HCT116 (cell line): ENCODE measurements around the gene VRTN. TPM values are rescaled to one million over a fixed set of nuclear protein-coding genes. Genes with fewer than 3 reads are reported as not detected.

Experiments
- ATAC-seq: fragments of 200-7000 bp; cut with Tn5 transposase; 2 replicates; pipeline ENCODE4 v1.9.1; 2020; ENCODE audit warnings: mild to moderate bottlenecking, moderate library complexity
- BruUV-seq: library from RNA; stranded (reverse); fragments of 400-500 nt; replicated peaks from 2 replicates; lab custom pipeline; 2021; lab: Mats Ljungman, UMichigan
- CTCF ChIA-PET: fragments of 300-600 bp; sonication (Branson Sonifier 250); formaldehyde crosslinking; loops from one replicate; lab custom pipeline; 2021; ENCODE audit warnings: antibody characterized with exemption; lab: Charles Lee
- POLR2A ChIA-PET: fragments of 300-600, 350-600 bp; sonication (Branson Sonifier 250); formaldehyde crosslinking; loops from one replicate; lab custom pipeline; 2021; ENCODE audit warnings: antibody characterized with exemption; lab: Charles Lee
- RAD21 ChIA-PET, 2 experiments: fragments of 300-600 bp; sonication (Branson Sonifier 250); formaldehyde crosslinking; loops; one replicate each; lab custom pipeline; 2023; ENCODE audit warnings: low total read pairs in 2 of 2; ENCODE audit not compliant: uncharacterized antibody in 2 of 2, unreplicated experiment in 2 of 2, low non-redundant PET in 1 of 2; lab: Charles Lee
- DNase-seq: peaks from one replicate; pipeline ENCODE4 v3.0.0-alpha.2; 2010; ENCODE audit warnings: low read depth, low spot score
- H2AFZ ChIP-seq: fragments of 200-600 bp; shearing (Covaris generic), sonication (generic); 2 replicates; pipeline ENCODE4 v1.6.1; 2017; ENCODE audit warnings: low read depth, mixed run types, mixed read lengths, antibody characterized with exemption, low read length; ENCODE audit not compliant: poor library complexity, severe bottlenecking
- H3K27ac ChIP-seq: 2 replicates; pipeline ENCODE4 v1.5.1; 2012; ENCODE audit warnings: low read depth, low read length
- H3K27me3 ChIP-seq: fragments of 200-600 bp; sonication (generic); 2 replicates; pipeline ENCODE4 v1.6.1; 2016; ENCODE audit warnings: mixed run types, low read length, mixed read lengths; ENCODE audit not compliant: insufficient read depth
- H3K36me3 ChIP-seq, 2 experiments: fragments of 200-500 bp in 1 of 2; fragments of 200-600 bp in 1 of 2; sonication (Bioruptor generic) in 1 of 2; sonication (generic) in 1 of 2; 2 replicates each; pipeline versions ENCODE4 v1.5.1 to v1.6.1; 2014 to 2016; ENCODE audit warnings: low read length in 2 of 2, inconsistent platforms in 1 of 2, mixed read lengths in 1 of 2, mixed run types in 1 of 2; ENCODE audit not compliant: insufficient read depth in 2 of 2, control insufficient read depth in 1 of 2
- H3K4me1 ChIP-seq, 2 experiments: fragments of 200-600 bp in 1 of 2; sonication (generic) in 1 of 2; 2 replicates each; pipeline versions ENCODE4 v1.5.1 to v1.6.1; 2012 to 2017; ENCODE audit warnings: low read length in 2 of 2, inconsistent platforms in 1 of 2, mild to moderate bottlenecking in 1 of 2, mixed read lengths in 1 of 2, mixed run types in 1 of 2, moderate library complexity in 1 of 2; ENCODE audit not compliant: insufficient read depth in 2 of 2, control insufficient read depth in 1 of 2
- H3K4me2 ChIP-seq: fragments of 200-600 bp; sonication (generic); 2 replicates; pipeline ENCODE4 v1.6.1; 2017; ENCODE audit warnings: mixed run types, low read length, mixed read lengths
- H3K4me3 ChIP-seq, 2 experiments: fragments of 200-600 bp in 1 of 2; sonication (generic) in 1 of 2; replicated peaks in 1 of 2; 2 replicates each; pipeline ENCODE4 v1.5.1; 2011 to 2016; ENCODE audit warnings: low read length in 2 of 2, control low read depth in 1 of 2, low read depth in 1 of 2, mild to moderate bottlenecking in 1 of 2, mixed read lengths in 1 of 2, mixed run types in 1 of 2
- H3K79me2 ChIP-seq: fragments of 200-600 bp; sonication (generic); 2 replicates; pipeline ENCODE4 v1.6.1; 2017; ENCODE audit warnings: mild to moderate bottlenecking, mixed run types, low read length, moderate library complexity, mixed read lengths; ENCODE audit not compliant: insufficient read depth
- H3K9ac ChIP-seq: fragments of 200-600 bp; sonication (generic); 2 replicates; pipeline ENCODE4 v1.6.1; 2016; ENCODE audit warnings: low read length, mixed read lengths
- H3K9me2 ChIP-seq: fragments of 200-600 bp; sonication (generic), shearing (Covaris generic); 2 replicates; pipeline ENCODE4 v1.6.1; 2017; ENCODE audit warnings: mixed run types, mild to moderate bottlenecking, moderate library complexity; ENCODE audit not compliant: insufficient read depth
- H3K9me3 ChIP-seq, 2 experiments: fragments of 200-500 bp in 1 of 2; fragments of 200-600 bp in 1 of 2; sonication (Bioruptor generic) in 1 of 2; sonication (generic) in 1 of 2; 2 replicates each; pipeline ENCODE4 v1.6.1; 2014 to 2017; ENCODE audit warnings: low read length in 2 of 2, mixed read lengths in 2 of 2, inconsistent platforms in 1 of 2, low read depth in 1 of 2, mild to moderate bottlenecking in 1 of 2, mixed run types in 1 of 2, moderate library complexity in 1 of 2; ENCODE audit not compliant: control insufficient read depth in 1 of 2, insufficient read depth in 1 of 2
- H4K20me1 ChIP-seq: fragments of 200-600 bp; sonication (generic), shearing (Covaris generic); 2 replicates; pipeline ENCODE4 v1.6.1; 2017; ENCODE audit warnings: mixed run types, mild to moderate bottlenecking, moderate library complexity; ENCODE audit not compliant: insufficient read depth
- CBX3 ChIP-seq: IDR thresholded peaks from 2 replicates; pipeline ENCODE4 v1.6.1; 2012; ENCODE audit warnings: low read depth
- CEBPB ChIP-seq: IDR thresholded peaks from 2 replicates; pipeline ENCODE4 v1.6.1; 2012; ENCODE audit warnings: low read depth
- EGR1 ChIP-seq: IDR thresholded peaks from 2 replicates; pipeline ENCODE4 v1.6.1; 2012; ENCODE audit warnings: low read depth
- ELF1 ChIP-seq: IDR thresholded peaks from 2 replicates; pipeline ENCODE4 v1.6.1; 2012; ENCODE audit warnings: low read depth, borderline replicate concordance
- FOSL1 ChIP-seq: IDR thresholded peaks from 2 replicates; pipeline ENCODE4 v1.6.1; 2012; ENCODE audit warnings: low read depth
- JUND ChIP-seq: IDR thresholded peaks from 2 replicates; pipeline ENCODE4 v1.6.1; 2012
- POLR2A ChIP-seq: IDR thresholded peaks from 2 replicates; pipeline ENCODE4 v1.7.0; 2011; ENCODE audit warnings: borderline replicate concordance; ENCODE audit not compliant: insufficient read depth, insufficient read length; ENCODE audit errors: extremely low read depth
- SIN3A ChIP-seq: IDR thresholded peaks from 2 replicates; pipeline ENCODE4 v1.6.1; 2012; ENCODE audit warnings: low read depth
- SP1 ChIP-seq: IDR thresholded peaks from 2 replicates; pipeline ENCODE4 v1.6.1; 2012; ENCODE audit warnings: low read depth
- SRF ChIP-seq: IDR thresholded peaks from 2 replicates; pipeline ENCODE4 v1.6.1; 2012; ENCODE audit warnings: low read depth
- TCF7L2 ChIP-seq: IDR thresholded peaks from 2 replicates; pipeline ENCODE4 v1.7.0; 2011; ENCODE audit warnings: borderline replicate concordance, inconsistent platforms; ENCODE audit not compliant: insufficient read depth, insufficient read length; ENCODE audit errors: extremely low read depth
- YY1 ChIP-seq: IDR thresholded peaks from 2 replicates; pipeline ENCODE4 v1.6.1; 2011; ENCODE audit warnings: low read length, low read depth, moderate library complexity, mild to moderate bottlenecking; ENCODE audit not compliant: insufficient replicate concordance; ENCODE audit errors: extremely low read depth
- ZFX ChIP-seq: fragments of 450-650 bp; IDR thresholded peaks from 2 replicates; pipeline ENCODE4 v1.6.1; 2017
- ZNF274 ChIP-seq: fragments of 200-500 bp; sonication (Bioruptor generic); IDR thresholded peaks from 2 replicates; pipeline ENCODE4 v1.6.1; 2014; ENCODE audit warnings: mild to moderate bottlenecking, low read depth, low read length, inconsistent platforms
- intact Hi-C: fragments of 100-400 bp; cut with micrococcal nuclease; formaldehyde crosslinking; loops from 2 replicates; pipeline ENCODE4 v1.10.0; 2022
- total RNA-seq: library from RNA; stranded (reverse); gene quantifications from one replicate; pipeline ENCODE4 v1.2.1, GENCODE V29; 2021; ENCODE audit not compliant: unreplicated experiment
- TF ChIP-seq, protein P1 (sequence below): IDR thresholded peaks from 2 replicates; pipeline ENCODE4 v1.6.1; 2012; ENCODE audit warnings: low read depth
- TF ChIP-seq, protein P2 (sequence below): IDR thresholded peaks from 2 replicates; pipeline ENCODE4 v1.6.1; 2012

Gene VRTN
- total RNA-seq, 1 experiment from 2014 or later, result 0.10 TPM

DNA sequence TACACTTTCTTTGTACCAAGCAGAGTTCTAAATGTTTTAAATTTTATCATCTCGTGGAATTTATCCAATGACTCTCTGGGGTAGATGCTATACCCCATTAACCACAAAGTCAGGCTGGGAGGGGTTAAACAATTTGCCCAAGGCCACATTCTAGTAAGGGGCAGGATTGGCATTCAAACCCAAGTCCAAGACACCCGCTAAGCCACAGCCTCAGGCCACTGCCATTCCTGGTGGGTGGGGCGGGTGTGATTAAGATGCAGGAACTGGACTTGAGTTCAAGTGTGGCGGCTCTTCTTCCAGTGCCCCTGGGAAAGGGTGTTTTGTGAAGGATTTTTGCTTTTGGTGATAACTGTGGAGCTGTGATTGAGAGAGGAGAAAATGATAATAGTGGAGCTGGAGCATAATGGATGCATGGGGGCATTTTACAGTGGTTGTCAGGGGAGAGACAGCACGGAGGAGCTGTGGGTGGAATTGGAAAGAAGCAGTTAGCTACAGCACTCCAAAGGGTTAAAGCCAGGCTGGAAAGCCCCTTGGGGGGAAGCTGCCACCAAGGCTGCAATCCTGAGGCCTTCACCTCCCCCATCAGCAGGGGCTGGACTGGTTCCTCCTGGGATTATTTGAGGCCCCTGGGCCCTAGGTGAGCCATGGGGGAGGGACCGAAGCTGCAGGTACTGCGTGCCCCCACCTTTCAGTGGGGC, 1.0 kb upstream of the VRTN start (continued):
- TF ChIP-seq, protein P1, sequence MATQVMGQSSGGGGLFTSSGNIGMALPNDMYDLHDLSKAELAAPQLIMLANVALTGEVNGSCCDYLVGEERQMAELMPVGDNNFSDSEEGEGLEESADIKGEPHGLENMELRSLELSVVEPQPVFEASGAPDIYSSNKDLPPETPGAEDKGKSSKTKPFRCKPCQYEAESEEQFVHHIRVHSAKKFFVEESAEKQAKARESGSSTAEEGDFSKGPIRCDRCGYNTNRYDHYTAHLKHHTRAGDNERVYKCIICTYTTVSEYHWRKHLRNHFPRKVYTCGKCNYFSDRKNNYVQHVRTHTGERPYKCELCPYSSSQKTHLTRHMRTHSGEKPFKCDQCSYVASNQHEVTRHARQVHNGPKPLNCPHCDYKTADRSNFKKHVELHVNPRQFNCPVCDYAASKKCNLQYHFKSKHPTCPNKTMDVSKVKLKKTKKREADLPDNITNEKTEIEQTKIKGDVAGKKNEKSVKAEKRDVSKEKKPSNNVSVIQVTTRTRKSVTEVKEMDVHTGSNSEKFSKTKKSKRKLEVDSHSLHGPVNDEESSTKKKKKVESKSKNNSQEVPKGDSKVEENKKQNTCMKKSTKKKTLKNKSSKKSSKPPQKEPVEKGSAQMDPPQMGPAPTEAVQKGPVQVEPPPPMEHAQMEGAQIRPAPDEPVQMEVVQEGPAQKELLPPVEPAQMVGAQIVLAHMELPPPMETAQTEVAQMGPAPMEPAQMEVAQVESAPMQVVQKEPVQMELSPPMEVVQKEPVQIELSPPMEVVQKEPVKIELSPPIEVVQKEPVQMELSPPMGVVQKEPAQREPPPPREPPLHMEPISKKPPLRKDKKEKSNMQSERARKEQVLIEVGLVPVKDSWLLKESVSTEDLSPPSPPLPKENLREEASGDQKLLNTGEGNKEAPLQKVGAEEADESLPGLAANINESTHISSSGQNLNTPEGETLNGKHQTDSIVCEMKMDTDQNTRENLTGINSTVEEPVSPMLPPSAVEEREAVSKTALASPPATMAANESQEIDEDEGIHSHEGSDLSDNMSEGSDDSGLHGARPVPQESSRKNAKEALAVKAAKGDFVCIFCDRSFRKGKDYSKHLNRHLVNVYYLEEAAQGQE, result no peak
- no peak for TF ChIP-seq ZFX
- TF ChIP-seq CEBPB, result no peak
- no peak for TF ChIP-seq POLR2A
- TF ChIP-seq CBX3, result no peak
- no peak for TF ChIP-seq ELF1
- TF ChIP-seq SP1, result no peak

DNA sequence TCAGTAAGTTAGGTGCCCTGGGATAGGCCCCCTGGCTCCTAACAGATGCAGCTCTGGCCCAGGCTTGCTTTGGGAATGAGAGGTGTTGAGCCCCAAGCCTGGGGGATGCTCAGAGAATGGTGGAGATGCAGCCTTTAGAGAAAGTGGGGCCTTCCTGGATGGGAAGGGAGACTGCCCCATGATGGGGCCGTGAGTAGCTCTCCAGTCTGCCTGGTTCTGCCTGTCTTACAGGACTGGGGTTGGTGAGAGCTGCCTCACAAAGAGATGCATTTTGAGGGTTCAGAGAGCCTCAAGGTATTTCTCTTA, 523 bp upstream of the VRTN start:
- H3K79me2 ChIP-seq, result no peaks in the 10 kb centered on the region
- DNase-seq, result no peak
- intact Hi-C loops, result no loop called here
- POLR2A ChIA-PET, result no interaction called here
- no peaks in the 10 kb centered on the region for H3K4me1 ChIP-seq
- RAD21 ChIA-PET, result no interaction called here
- H3K9me3 ChIP-seq, result no peaks in the 10 kb centered on the region
- no peak overlapping the region for H3K4me2 ChIP-seq
- CTCF ChIA-PET, result no interaction called here
- no peak overlapping the region for H2AFZ ChIP-seq
- no peak overlapping the region for H3K9ac ChIP-seq
- H4K20me1 ChIP-seq, result no peaks in the 10 kb centered on the region
- no TSS peak for BruUV-seq
- no peaks in the 10 kb centered on the region for H3K27me3 ChIP-seq
- no peaks in the 10 kb centered on the region for H3K36me3 ChIP-seq
- TF ChIP-seq, protein P2, sequence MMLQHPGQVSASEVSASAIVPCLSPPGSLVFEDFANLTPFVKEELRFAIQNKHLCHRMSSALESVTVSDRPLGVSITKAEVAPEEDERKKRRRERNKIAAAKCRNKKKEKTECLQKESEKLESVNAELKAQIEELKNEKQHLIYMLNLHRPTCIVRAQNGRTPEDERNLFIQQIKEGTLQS, result no peak
- TF ChIP-seq CBX3, result no peak
- no peak for TF ChIP-seq SIN3A
- TF ChIP-seq TCF7L2, result no peak
- TF ChIP-seq YY1, result no peak
- no peak for TF ChIP-seq POLR2A
- no peak for TF ChIP-seq JUND
- TF ChIP-seq ZNF274, result no peak
- no peak for TF ChIP-seq ZFX
- no peak for TF ChIP-seq EGR1
- TF ChIP-seq FOSL1, result no peak
- no peak for TF ChIP-seq SRF
- TF ChIP-seq, all 23 proteins: peak for 0
- no peak overlapping the region for H3K27ac ChIP-seq
- H3K9me2 ChIP-seq, result no peaks in the 10 kb centered on the region
- ATAC-seq, result no peak
- no peak overlapping the region for H3K4me3 ChIP-seq
